ENCODE results near the gene ANTXR2. TPM values are rescaled to one million over a fixed set of nuclear protein-coding genes. Genes with fewer than 3 reads are reported as not detected.

ANTXR2 gene
- total and polyA plus RNA-seq, 7 donors: 3.3 to 21.9 (median 10.3) TPM

GRCh38 chr4:80054375-80054774, 18.7 kb downstream of the ANTXR2 start:
- H3K9me3 ChIP-seq: no peaks in the 10 kb centered on the region
- no peak for TF ChIP-seq CTCF (IDR thresholded peaks at IDR 0.05)
- intact Hi-C loops (cut with DNase I): no loop called here
- peaks cover 2 to 23% of the 10 kb centered on the region in 2 donors for H3K36me3 ChIP-seq (ENCODE audit: insufficient read depth in 1 of 2, low read depth in 1 of 2)
- H3K4me3 ChIP-seq: no peak overlapping the region
- 66 to 86% (median 68%) methylated on average over 4 of the region's 4 CpGs for WGBS, 3 donors
- H3K27ac ChIP-seq: no peak overlapping the region
- H3K4me1 ChIP-seq: no peaks in the 10 kb centered on the region
- H3K27me3 ChIP-seq (ENCODE audit: insufficient read depth in 3 of 3, low read length in 2 of 3): no peaks in the 10 kb centered on the region
- ATAC-seq (no peak), DNase-seq (no peak)

DNA sequence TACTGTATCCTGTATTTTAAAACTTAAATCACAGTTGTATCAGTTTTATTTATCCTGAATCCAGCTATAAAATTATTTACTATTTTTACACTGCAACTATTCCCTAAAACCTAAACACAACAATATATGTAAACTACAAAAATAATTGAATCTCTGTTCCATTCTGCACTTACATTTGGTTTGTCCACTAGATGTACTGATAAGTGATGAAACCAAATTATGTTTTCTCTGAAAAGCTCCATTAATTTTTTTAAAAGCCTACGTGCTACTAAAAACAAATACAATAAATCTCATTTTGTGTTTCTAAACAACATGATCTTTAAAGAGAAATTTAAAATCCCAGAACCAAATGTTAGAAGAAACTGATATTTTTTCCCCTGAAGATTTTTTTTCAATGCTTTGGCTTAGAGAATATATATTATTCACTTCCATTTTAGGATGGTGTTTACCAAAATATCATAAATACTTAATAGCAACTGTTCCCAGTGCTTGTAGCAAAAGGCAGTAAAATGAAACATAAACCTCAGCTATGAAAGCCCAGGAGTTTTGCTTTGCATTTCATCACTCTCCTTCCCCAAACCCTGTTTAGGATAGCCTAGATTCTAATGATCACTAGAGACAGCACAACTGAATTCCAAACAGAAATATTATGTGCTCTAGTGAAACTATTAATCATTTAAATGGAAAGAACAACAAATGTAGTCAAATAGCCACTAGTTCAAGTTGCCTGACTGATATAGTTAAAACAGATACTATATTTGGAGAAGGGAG, 19.7 kb downstream of the ANTXR2 start:
- WGBS, 3 donors: 80 to 94% (median 85%) methylated on average over 1 of the region's 1 CpG
- H3K36me3 ChIP-seq (ENCODE audit: insufficient read depth in 1 of 2, low read depth in 1 of 2): peaks cover 2 to 23% of the 10 kb centered on the region in 2 donors
- no peaks in the 10 kb centered on the region for H3K9me3 ChIP-seq
- no peak for TF ChIP-seq CTCF (IDR thresholded peaks at IDR 0.05)
- DNase-seq: no peak
- no peaks in the 10 kb centered on the region for H3K27me3 ChIP-seq (ENCODE audit: insufficient read depth in 3 of 3, low read length in 2 of 3)
- ATAC-seq: no peak
- intact Hi-C loops (cut with DNase I): no loop called here
- H3K4me1 ChIP-seq: no peaks in the 10 kb centered on the region
- H3K4me3 ChIP-seq: no peak overlapping the region
- H3K27ac ChIP-seq: no peak overlapping the region

DNA sequence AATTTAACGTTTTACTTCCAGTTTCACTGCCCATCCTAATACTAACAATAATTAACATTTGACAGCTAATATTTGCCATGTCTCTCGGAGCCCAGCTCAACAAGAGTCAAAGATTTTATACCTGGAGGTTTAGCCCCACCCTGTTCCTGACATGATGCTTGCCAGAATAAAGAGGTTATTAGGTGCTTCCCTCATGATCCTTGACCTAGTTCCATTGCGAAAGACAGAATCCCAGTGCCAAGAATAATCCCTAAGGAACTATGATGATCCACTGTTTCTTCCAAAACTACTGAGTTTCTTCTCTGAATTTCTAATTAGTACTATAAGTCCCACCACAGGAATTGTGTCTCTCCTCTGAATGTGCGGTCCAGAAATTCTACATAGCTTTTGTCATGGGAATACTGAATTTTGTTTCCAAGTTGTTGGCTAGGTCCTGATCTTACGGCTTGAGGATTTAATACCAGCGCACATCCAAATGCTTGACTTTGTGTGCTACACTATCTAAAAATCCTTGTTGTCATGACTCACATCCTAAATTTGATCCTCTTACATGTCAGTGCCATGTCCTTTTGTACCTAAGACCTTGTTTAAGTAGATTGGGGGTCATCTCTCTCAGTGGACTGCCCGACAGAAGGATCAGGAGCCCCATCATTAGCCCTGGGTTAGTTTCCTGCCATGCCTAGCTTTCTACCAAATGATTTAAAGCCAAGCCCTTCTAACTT, 23.1 kb downstream of the ANTXR2 start:
- intact Hi-C loops (cut with DNase I): no loop called here
- H3K9me3 ChIP-seq: no peaks in the 10 kb centered on the region
- H3K4me3 ChIP-seq: no peak overlapping the region
- no peak for TF ChIP-seq CTCF (IDR thresholded peaks at IDR 0.05)
- H3K27ac ChIP-seq: no peak overlapping the region
- H3K36me3 ChIP-seq (ENCODE audit: insufficient read depth in 1 of 2, low read depth in 1 of 2): peaks cover 0 to 22% of the 10 kb centered on the region in 2 donors
- H3K4me1 ChIP-seq: no peaks in the 10 kb centered on the region
- WGBS, 3 donors: 74 to 81% (median 80%) methylated on average over 7 of the region's 7 CpGs
- no peak for DNase-seq
- H3K27me3 ChIP-seq (ENCODE audit: insufficient read depth in 3 of 3, low read length in 2 of 3): no peaks in the 10 kb centered on the region
- peak in 2 of 4 donors; percentile 33 to 49 for ATAC-seq

- no peak for TF ChIP-seq CTCF (IDR thresholded peaks at IDR 0.05)
- H3K4me1 ChIP-seq: no peaks in the 10 kb centered on the region
- H3K9me3 ChIP-seq: no peaks in the 10 kb centered on the region
- intact Hi-C loops (cut with DNase I): no loop called here
- H3K4me3 ChIP-seq: no peak overlapping the region
- no peak for DNase-seq
- no peak overlapping the region for H3K27ac ChIP-seq
- ATAC-seq: no peak
- no peaks in the 10 kb centered on the region for H3K27me3 ChIP-seq (ENCODE audit: insufficient read depth in 3 of 3, low read length in 2 of 3)
- H3K36me3 ChIP-seq (ENCODE audit: insufficient read depth in 1 of 2, low read depth in 1 of 2): peaks cover 0 to 18% of the 10 kb centered on the region in 2 donors
Measured at GRCh38 chr4:80049402-80049801, 23.6 kb downstream of the ANTXR2 start.
